CD4-positive, alpha-beta T cell treated with Interleukin-10 for 1 hour (primary cell): ENCODE results near the gene JPT2.
A peak's percentile ranks its signal among the peaks of the same experiment; 100 is the strongest.

Experiments
- DNase-seq: peaks from one replicate; pipeline ENCODE4 v3.0.0-alpha.2; 2020

Gene JPT2

GRCh38 chr16:1677339-1677738 lies 740 bp upstream of the JPT2 start:
- DNase-seq, result peak; percentile 6

- peak; percentile 51 for DNase-seq
Measured at GRCh38 chr16:1678500-1679098, 520 bp downstream of the JPT2 start.

- DNase-seq, result no peak
Measured at GRCh38 chr16:1680361-1680760, 2.3 kb downstream of the JPT2 start.

DNA sequence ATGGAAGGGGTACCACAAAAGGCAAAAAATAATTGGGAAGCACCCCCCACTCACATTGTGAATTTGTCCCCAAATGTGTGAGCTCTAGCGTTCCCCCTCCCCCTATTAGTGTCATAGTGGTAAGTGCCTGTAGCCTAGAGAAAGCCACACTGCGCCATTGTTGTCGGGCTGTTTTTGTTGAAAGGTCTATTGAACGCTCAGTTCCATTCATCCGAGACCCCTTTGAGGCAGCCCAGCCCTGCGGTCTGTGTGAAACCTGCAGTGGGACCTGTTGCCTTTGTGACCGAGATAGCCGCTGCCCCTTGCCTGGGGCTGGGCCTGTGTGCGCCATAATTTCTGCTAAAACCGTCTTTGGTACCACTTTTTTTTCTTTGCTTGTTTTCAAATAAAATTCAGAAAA lies 3.0 kb downstream of the JPT2 start:
- DNase-seq, result no peak

- no peak for DNase-seq
Measured at GRCh38 chr16:1687427-1688316, 9.6 kb downstream of the JPT2 start.

- no peak for DNase-seq
Measured at GRCh38 chr16:1688807-1689560, 10.9 kb downstream of the JPT2 start.

DNA sequence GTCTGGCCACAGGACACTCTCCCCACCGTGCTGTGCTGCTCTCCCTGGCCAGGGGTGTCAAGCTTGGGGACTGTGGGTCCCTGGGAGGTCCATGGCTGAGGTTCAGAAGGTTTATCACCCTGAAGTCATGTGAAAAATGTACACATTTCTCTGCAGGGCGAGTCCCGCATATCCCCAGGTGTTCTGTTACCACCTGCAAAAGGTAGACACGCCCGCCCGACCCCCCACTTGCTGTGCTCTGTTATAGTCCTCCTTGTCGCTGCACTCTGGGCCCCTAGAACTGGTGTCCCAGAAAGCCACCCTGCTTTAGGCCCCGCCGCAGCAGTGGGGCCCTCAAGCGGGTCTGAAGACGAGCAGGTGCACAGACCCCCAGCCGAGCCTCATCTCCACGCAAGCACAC lies 11.8 kb downstream of the JPT2 start:
- no peak for DNase-seq

DNA sequence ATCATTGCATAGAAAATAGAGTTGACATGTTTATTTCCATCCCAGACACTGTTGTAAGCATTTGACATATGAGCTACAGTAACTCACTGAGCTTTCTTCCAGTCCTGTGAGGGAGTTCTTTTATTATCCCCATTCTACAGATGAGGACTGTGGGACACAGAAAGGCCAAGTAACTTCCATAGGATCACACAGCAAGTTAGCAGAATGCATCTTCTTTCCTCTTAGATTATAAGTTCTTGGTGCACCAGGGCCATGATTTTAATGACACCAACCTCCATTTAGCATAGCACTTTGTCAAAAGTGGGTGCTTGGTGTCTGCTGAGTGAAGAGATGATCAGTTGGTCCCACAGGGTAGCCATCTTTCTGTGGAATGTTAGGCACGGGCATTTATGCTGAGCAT lies 12.7 kb downstream of the JPT2 start:
- DNase-seq, result no peak

DNA sequence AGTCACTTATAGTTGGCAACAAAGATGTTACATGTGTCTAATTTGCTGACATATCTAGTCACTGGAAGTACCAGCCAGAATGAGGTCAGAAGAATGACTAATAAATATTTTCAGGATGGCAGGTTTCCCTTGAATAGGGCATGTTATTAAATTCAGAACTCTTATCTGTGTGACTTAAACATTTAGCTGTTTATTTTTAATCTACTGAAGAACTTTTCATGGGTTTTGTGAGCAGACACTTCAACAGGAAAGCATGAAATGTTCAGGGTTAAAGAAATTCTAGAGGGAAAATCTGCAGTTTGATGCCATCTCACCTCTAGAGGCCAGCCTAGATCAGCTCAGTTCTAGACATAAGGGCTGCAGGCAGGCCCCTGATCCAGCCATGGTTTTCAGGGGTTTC lies 13.2 kb downstream of the JPT2 start:
- no peak for DNase-seq

DNA sequence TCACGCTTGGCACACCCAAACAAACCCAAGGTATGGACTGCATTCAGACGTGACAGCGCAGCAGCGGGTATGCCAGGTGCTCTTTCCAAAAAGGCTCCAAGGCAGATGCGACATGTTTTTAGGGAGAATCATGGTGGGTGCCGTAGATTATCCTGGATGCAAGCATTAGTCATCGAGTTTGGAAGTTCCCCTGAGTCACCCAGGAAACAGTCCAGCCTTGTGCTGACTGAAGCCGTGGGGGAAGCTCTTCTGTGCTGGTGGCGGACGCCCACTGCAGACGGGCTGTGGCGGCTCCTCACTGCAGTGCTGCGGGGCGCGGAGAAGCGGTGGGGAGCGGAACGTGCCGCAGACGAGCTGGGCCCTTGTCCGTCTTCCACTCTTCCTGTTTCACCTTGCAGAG lies 13.9 kb downstream of the JPT2 start:
- no peak for DNase-seq

DNA sequence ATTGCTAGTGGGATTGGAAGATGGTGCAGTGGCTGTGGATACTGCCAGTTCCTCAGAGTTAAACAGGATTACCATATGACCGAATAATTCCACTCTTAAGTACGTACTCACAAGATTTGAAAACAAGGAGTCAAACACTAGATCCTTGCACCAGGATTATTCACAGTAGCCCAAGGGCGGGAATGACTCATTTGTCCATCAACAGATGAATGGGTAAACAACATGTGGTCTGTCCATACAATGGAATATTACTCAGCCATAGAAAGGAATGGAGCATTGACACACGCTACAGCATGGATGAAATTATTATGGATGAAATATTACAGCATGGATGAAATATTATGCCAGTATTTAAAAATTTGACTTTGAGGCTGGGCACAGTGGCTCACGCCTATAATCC lies 18.8 kb downstream of the JPT2 start:
- no peak for DNase-seq

DNA sequence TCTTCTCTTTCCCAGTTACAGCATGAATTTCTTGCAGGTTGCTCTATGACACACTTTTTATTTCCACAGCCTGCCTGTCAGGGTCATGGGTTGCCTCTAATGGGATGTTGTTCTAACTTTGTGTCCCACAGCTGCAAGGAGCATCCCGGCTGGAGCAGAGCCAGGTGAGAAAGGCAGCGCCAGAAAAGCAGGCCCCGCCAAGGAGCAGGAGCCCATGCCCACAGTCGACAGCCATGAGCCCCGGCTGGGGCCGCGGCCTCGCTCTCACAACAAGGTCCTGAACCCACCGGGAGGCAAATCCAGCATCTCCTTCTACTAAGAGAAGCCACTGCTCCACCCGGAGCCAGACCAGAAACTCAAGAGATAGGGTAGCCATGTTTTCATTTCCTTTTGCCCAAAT lies 20.6 kb downstream of the JPT2 start:
- no peak for DNase-seq

DNA sequence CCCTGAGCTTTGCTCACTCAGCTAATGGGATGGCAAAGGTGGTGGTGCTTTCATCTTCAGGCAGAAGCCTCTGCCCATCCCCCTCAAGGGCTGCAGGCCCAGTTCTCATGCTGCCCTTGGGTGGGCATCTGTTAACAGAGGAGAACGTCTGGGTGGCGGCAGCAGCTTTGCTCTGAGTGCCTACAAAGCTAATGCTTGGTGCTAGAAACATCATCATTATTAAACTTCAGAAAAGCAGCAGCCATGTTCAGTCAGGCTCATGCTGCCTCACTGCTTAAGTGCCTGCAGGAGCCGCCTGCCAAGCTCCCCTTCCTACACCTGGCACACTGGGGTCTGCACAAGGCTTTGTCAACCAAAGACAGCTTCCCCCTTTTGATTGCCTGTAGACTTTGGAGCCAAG lies 22.2 kb downstream of the JPT2 start:
- no peak for DNase-seq

- DNase-seq, result no peak
Measured at GRCh38 chr16:1701216-1701878, 23.3 kb downstream of the JPT2 start.

- DNase-seq, result peak; percentile 44
Measured at GRCh38 chr16:1705324-1705687, 27.2 kb downstream of the JPT2 start.

GRCh38 chr16:1705688-1706385 lies 27.8 kb downstream of the JPT2 start, which contains the start of gene MAPK8IP3:
Gene MAPK8IP3 (plus strand): TSS chr16:1706195. CDS start chr16:1706340, 145 bp downstream.
- DNase-seq, result peak; percentile 95

DNA sequence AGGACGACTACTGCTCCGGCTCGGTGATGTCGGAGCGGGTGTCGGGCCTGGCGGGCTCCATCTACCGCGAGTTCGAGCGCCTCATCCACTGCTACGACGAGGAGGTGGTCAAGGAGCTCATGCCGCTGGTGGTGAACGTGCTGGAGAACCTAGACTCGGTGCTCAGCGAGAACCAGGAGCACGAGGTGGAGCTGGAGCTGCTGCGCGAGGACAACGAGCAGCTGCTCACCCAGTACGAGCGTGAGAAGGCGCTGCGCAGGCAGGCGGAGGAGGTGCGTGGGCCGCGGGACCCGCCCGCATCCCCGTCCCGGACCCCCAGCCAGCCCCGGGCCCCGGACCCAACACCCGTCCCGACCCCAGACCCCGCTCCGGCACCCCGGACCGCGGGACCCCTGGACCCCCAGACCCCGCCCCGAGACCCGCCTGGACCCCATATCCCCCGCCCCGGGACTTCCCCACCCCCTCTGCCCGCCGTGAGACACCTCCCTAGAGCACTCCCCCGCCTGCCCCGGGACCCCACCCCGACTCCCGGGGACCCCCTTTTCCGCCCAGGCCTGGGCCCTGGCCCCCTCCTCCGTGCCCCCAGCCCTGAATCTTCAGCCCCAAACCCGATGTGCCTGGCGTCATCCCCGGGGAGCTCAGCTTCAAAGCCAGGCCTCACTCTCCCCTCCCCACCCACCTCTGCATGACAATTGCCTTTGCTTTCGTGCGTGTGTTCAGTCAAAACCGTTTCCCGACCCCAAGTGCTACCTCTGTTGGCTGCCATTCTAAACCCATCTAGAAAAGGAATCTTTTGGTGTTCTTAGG lies 28.5 kb downstream of the JPT2 start:
- DNase-seq, result peak; percentile 44

DNA sequence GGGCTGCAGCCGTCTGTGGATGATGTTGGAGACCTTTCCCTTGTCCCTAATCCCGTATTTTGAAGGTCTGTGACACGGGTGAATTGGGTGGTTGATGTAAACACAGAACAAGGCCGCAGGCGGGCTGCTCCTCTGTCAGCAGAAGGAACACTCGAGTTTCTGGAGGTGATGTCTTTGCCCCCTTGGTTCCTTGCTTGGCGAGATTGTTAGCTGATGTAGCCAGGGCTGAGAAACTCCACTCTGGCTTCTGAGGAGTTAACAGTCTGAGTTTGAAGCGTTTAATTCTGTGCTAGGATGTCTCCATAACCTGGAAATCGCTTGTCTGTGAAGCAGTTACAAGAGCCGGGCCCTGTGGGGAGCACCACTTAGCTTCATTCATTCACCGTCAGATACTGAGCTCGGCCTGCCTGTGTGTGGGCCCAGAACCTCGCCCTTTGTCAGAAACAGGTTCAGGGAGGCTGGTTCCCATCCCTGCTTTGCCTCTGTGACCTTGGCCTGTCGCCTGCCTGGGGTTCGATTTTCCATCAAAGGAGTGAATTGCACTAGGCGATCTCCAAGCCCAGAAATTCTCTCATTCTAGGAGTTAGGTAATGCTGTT lies 29.2 kb downstream of the JPT2 start:
- no peak for DNase-seq

DNA sequence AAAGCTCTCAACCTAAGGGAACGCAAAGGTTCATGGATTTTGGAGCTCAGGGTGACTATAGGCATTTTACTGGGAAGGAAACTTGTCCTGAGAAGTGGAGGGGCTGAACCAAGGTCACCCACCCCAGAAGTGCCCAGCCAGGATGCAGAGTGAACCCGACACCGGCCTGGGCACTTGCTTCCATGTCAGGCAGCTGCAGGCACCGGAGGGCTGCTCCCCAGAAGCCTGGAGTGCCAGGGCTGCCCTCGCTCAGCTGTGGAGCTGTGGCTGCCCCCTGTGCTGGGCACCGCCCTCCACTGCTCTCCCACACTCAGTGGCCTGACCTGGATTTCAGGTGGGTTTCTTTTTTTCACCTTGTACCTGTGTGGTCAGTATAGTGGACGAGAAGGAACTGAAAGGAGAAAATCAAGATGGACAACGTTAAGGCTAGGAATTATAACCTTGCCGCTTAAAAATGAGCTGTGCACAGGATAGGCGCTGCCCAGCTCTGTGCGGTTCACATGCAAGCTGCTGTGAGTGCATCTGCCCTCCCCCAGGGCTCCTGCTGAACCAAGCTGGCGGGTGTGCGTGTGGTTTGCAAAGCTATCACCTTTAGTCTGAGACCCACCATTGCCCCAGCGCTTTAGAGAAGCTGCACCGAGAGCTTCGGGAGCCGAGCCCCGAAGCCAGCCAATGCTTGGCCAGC lies 30.1 kb downstream of the JPT2 start:
- no peak for DNase-seq

GRCh38 chr16:1708768-1709180 lies 30.7 kb downstream of the JPT2 start:
- DNase-seq, result no peak

DNA sequence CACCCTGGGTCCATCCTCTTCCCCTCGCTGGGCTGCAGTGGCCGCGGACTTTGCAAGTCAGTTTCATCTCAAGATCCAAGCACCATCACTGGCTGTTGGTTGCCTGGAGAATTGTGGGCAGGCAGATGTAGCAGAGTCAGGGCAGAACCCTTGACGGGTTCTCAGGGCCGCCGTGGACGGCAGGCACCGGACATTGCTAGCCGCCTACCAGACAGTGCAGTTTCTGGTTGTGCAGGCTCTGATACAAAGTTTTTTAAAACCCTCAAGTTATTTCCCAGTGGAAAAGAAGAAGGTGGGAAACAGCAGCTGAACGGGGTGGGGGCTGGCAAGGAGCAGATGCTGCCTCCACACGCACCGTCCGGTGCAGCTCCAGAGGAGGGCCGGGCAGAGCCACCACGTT lies 31.3 kb downstream of the JPT2 start:
- no peak for DNase-seq
